Stimulated activated CD4-positive, alpha-beta T cell treated with anti-CD3 and anti-CD28 coated beads, Interleukin-4, amount 100 ng/mL, for 4 hours (primary cell): ENCODE measurements around the gene JAKMIP2.

Source experiments
- DNase-seq, 2 experiments: peaks; one replicate each; pipeline ENCODE4 v3.0.0-alpha.2; 2020

JAKMIP2 gene

GRCh38 chr5:147547730-147548129 is 234.8 kb downstream of the JAKMIP2 start:
- no peak for DNase-seq

GRCh38 chr5:147544556-147544955 is 238.0 kb downstream of the JAKMIP2 start:
- no peak for DNase-seq

GRCh38 chr5:147539053-147539452 is 243.5 kb downstream of the JAKMIP2 start:
- DNase-seq: no peak

- no peak for DNase-seq
Measured at GRCh38 chr5:147538236-147538635, 244.3 kb downstream of the JAKMIP2 start.
